ENCODE measurements around the gene GFRA1.

GFRA1 gene

GRCh38 chr10:116240157-116240950, 32.7 kb downstream of the GFRA1 start:
- DNase-seq = no peak

GRCh38 chr10:116239229-116239628, 33.8 kb downstream of the GFRA1 start:
- no peak for DNase-seq

GRCh38 chr10:116237970-116238369, 35.0 kb downstream of the GFRA1 start:
- DNase-seq = no peak

- no peak for DNase-seq
Measured at GRCh38 chr10:116237260-116237659, 35.7 kb downstream of the GFRA1 start.

- DNase-seq = no peak
Measured at GRCh38 chr10:116233230-116233629, 39.8 kb downstream of the GFRA1 start.

GRCh38 chr10:116232613-116233012, 40.4 kb downstream of the GFRA1 start:
- no peak for DNase-seq

- no peak for DNase-seq
Measured at GRCh38 chr10:116226766-116227165, 46.2 kb downstream of the GFRA1 start.

- DNase-seq = no peak
Measured at GRCh38 chr10:116226053-116226452, 47.0 kb downstream of the GFRA1 start.

- DNase-seq = no peak
Measured at GRCh38 chr10:116223289-116223688, 49.7 kb downstream of the GFRA1 start.

GRCh38 chr10:116221053-116221452, 52.0 kb downstream of the GFRA1 start:
- DNase-seq = no peak

- no peak for DNase-seq
Measured at GRCh38 chr10:116216676-116217075, 56.3 kb downstream of the GFRA1 start.

- DNase-seq = no peak
Measured at GRCh38 chr10:116215651-116216050, 57.4 kb downstream of the GFRA1 start.

- DNase-seq = no peak
Measured at GRCh38 chr10:116211682-116212081, 61.3 kb downstream of the GFRA1 start.

- no peak for DNase-seq
Measured at GRCh38 chr10:116210588-116211346, 62.2 kb downstream of the GFRA1 start.

GRCh38 chr10:116209781-116210180, 63.2 kb downstream of the GFRA1 start:
- DNase-seq = no peak

- no peak for DNase-seq
Measured at GRCh38 chr10:116208956-116209567, 63.9 kb downstream of the GFRA1 start.

GRCh38 chr10:116207690-116208089, 65.3 kb downstream of the GFRA1 start:
- DNase-seq = no peak

- no peak for DNase-seq
Measured at GRCh38 chr10:116203661-116204060, 69.3 kb downstream of the GFRA1 start.

GRCh38 chr10:116201670-116202430, 71.2 kb downstream of the GFRA1 start:
- DNase-seq = no peak

- DNase-seq = no peak
Measured at GRCh38 chr10:116201011-116201410, 72.0 kb downstream of the GFRA1 start.

GRCh38 chr10:116198676-116199035, 74.3 kb downstream of the GFRA1 start:
- no peak for DNase-seq

- DNase-seq = no peak
Measured at GRCh38 chr10:116197946-116198675, 74.9 kb downstream of the GFRA1 start.
